GM23338 (cell line): ENCODE data around the gene PGLYRP4.

ENCODE experiments used
- CREB1 ChIP-seq: fragments of 250-450 bp; sonication (Bioruptor Pico); IDR thresholded peaks from 2 replicates; pipeline ENCODE4 v1.5.0; 2020; ENCODE audit warnings: low read depth, mild to moderate bottlenecking, moderate library complexity
- CTCF ChIP-seq, 2 experiments: fragments of 200-600 bp in 1 of 2; sonication (generic) in 1 of 2; conservative IDR thresholded peaks; 2 replicates each; pipeline versions ENCODE4 v1.5.1 to v1.6.1; 2016 to 2017; ENCODE audit warnings: antibody characterized with exemption in 2 of 2, low read depth in 2 of 2, mild to moderate bottlenecking in 2 of 2, moderate library complexity in 1 of 2
- EZH2phosphoT487 ChIP-seq: fragments of 200-600 bp; sonication (generic); IDR thresholded peaks from one replicate; pipeline ENCODE4 v1.8.1; 2018; ENCODE audit warnings: antibody characterized with exemption; ENCODE audit not compliant: unreplicated experiment
- REST ChIP-seq: IDR thresholded peaks from one replicate; pipeline ENCODE4 v1.6.1; 2018; ENCODE audit warnings: antibody characterized with exemption; ENCODE audit not compliant: unreplicated experiment
- ZNF331 ChIP-seq: fragments of 250-450 bp; sonication (Bioruptor Pico); IDR thresholded peaks from 2 replicates; pipeline ENCODE4 v1.5.0; 2020; ENCODE audit warnings: low read depth, mild to moderate bottlenecking, moderate library complexity
- ZNF462 ChIP-seq: fragments of 250-450 bp; sonication (Bioruptor Pico); IDR thresholded peaks from 2 replicates; pipeline ENCODE4 v1.5.0; 2020; ENCODE audit warnings: mild to moderate bottlenecking, moderate library complexity

GRCh38 chr1:153357076-153357852, 8.6 kb upstream of the PGLYRP4 start:
- no peak for TF ChIP-seq CREB1 (CRISPR knock-in tag)
- TF ChIP-seq CTCF (conservative IDR thresholded peaks at IDR 0.05; ENCODE audit: low read depth in 2 of 2) = no peak
- TF ChIP-seq EZH2phosphoT487 = no peak
- TF ChIP-seq REST = no peak
- no peak for TF ChIP-seq ZNF331
- no peak for TF ChIP-seq ZNF462 (CRISPR knock-in tag)
